ENCODE measurements around the gene CD300E. TPM values are rescaled to one million over a fixed set of nuclear protein-coding genes. Genes with fewer than 3 reads are reported as not detected.

Gene CD300E
- total and polyA plus RNA-seq, 2 donors (not counting 1 experiment from before 2014, with no cell fraction given): 0.10 to 0.92 TPM

DNA sequence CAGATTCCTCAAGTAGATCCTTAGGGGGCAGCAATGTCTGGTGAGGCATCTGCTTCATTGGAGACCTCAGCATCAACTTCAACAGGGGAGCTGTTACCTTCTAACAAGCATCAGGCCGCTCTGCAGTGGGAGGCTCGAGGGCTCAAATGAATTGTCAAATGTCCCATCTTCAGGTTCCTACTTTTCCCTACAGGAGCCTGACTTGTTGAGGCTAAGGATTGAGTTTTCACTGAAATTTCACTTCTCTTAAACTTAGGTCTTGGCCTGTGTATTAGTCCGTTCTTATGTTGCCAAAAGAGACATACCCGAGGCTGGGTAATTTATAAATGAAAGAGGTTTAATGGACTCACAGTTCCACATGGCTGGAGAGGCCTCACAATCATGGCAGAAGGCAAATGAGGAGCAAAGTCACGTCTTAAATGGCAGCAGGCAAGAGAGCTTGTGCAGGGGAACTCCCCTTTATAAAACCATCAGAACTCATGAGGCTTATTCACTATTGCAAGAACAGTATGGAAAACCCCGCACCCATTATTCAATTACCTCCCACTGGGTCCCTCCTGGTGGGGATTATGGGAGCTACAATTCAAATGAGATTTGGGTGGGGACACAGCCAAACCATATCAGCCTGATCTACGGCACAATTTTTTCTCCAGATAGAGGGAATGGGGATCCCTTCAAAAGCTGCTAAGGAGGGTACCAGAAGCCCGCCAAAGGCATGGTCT, 26.3 kb downstream of the CD300E start:
- no peaks in the 10 kb centered on the region for H3K9me3 Mint-ChIP-seq (ENCODE audit: insufficient read depth)
- Histone ChIP-seq H3K27me3 (replicated peaks in 1 of 4; ENCODE audit: control extremely low read depth in 1 of 4, control insufficient read depth in 3 of 4, insufficient read depth in 4 of 4, low read length in 3 of 4) (peaks cover 0 to 2% (median 0%) of the 10 kb centered on the region in 4 experiments), H4K20me1 (ENCODE audit: control insufficient read depth, insufficient read depth, low read length, poor library complexity, severe bottlenecking) (no peaks in the 10 kb centered on the region), H3K9ac (ENCODE audit: low read length) (no peak overlapping the region), H3K4me2 (replicated peaks; ENCODE audit: low read depth, low read length, poor library complexity, severe bottlenecking) (no peak overlapping the region), H3K4me3 (ENCODE audit: control extremely low read depth in 1 of 5, extremely low read depth in 1 of 5, insufficient read depth in 1 of 5, low read depth in 2 of 5, low read length in 4 of 5) (no peak overlapping the region), H2AFZ (ENCODE audit: insufficient read depth, low read depth, low read length, poor library complexity, severe bottlenecking) (no peak overlapping the region), H3K79me2 (ENCODE audit: control insufficient read depth, insufficient read depth, low read length) (no peaks in the 10 kb centered on the region), H3K4me1 (ENCODE audit: control insufficient read depth in 2 of 2, insufficient read depth in 2 of 2, low read length in 2 of 2) (peaks cover 24 to 25% of the 10 kb centered on the region in 2 donors), H3K36me3 (replicated peaks in 1 of 2; ENCODE audit: control extremely low read depth in 1 of 2, control insufficient read depth in 1 of 2, extremely low read depth in 1 of 2, insufficient read depth in 2 of 2, low read length in 1 of 2) (no peaks in the 10 kb centered on the region), H3K9me3 (ENCODE audit: control extremely low read depth in 1 of 3, control insufficient read depth in 2 of 3, insufficient read depth in 1 of 3, low read length in 2 of 3) (peaks cover 0 to 10% (median 4%) of the 10 kb centered on the region in 3 donors), H3K27ac (ENCODE audit: low read length in 2 of 2) (no peak overlapping the region)
- WGBS (ENCODE audit: insufficient coverage): 66% methylated on average over 2 of the region's 8 CpGs
- ATAC-seq (ENCODE audit: low read depth): no peak
- intact Hi-C loops (cut with micrococcal nuclease): no loop called here
- TF ChIP-seq, protein P1, sequence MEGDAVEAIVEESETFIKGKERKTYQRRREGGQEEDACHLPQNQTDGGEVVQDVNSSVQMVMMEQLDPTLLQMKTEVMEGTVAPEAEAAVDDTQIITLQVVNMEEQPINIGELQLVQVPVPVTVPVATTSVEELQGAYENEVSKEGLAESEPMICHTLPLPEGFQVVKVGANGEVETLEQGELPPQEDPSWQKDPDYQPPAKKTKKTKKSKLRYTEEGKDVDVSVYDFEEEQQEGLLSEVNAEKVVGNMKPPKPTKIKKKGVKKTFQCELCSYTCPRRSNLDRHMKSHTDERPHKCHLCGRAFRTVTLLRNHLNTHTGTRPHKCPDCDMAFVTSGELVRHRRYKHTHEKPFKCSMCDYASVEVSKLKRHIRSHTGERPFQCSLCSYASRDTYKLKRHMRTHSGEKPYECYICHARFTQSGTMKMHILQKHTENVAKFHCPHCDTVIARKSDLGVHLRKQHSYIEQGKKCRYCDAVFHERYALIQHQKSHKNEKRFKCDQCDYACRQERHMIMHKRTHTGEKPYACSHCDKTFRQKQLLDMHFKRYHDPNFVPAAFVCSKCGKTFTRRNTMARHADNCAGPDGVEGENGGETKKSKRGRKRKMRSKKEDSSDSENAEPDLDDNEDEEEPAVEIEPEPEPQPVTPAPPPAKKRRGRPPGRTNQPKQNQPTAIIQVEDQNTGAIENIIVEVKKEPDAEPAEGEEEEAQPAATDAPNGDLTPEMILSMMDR (IDR thresholded peaks at IDR 0.05): no peak
- TF ChIP-seq EZH2 (IDR thresholded peaks at IDR 0.05; ENCODE audit: borderline replicate concordance, insufficient read depth, low read depth, low read length, poor library complexity, severe bottlenecking): no peak
- no peak overlapping the region for H3K4me3 Mint-ChIP-seq
- peaks cover 31% of the 10 kb centered on the region for H3K4me1 Mint-ChIP-seq
- POLR2A ChIA-PET: no interaction called here
- CTCF ChIA-PET: interaction anchor here (0.6 kb wide), 1 partner anchor 156 kb away, joined by 3 read pairs; no protein-coding TSS in a partner anchor
- peaks cover 4% of the 10 kb centered on the region for H3K27me3 Mint-ChIP-seq
- DNase-seq: no peak
- no peak overlapping the region for H3K27ac Mint-ChIP-seq

DNA sequence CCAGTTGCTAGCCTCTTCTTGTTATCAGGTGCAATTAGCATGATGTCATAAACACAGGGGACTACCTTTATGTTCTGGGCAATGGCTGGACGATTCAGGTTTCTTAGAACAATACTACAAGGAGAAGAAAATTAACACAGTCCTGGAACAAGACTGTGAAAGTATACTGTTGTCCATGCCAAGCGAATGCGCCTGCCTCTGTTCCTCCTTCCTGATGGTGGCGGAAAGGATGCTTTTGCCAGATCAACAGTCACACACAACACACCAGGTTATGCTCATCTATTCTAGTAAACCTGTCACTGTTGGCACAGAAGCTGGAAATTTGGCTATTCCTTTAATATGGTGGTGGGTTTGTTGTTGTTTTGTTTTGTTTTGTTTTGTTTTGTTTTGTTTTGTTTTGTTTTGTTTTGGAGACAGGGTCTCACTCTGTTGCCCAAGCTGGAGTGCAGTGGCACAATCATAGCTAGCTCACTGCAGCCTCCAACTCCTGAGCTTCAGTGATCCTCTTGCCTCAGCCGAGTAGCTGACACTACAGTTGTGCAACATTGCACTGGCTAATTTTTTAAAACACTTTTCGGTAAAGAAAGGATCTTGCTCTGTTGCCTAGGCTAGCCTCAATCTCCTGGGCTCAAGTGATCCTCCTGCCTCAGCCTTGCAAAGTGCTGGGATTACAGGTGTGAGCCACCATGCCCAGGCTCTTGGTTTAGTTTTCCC, 28.3 kb downstream of the CD300E start:
- Mint-ChIP-seq H3K27me3 (peaks cover 5% of the 10 kb centered on the region), H3K9me3 (ENCODE audit: insufficient read depth) (no peaks in the 10 kb centered on the region), H3K4me1 (peaks cover 35% of the 10 kb centered on the region), H3K4me3 (no peak overlapping the region), H3K27ac (no peak overlapping the region)
- intact Hi-C loops (cut with micrococcal nuclease): no loop called here
- Histone ChIP-seq H3K4me2 (replicated peaks; ENCODE audit: low read depth, low read length, poor library complexity, severe bottlenecking) (no peak overlapping the region), H3K27me3 (replicated peaks in 1 of 4; ENCODE audit: control extremely low read depth in 1 of 4, control insufficient read depth in 3 of 4, insufficient read depth in 4 of 4, low read length in 3 of 4) (peaks cover 0 to 2% (median 0%) of the 10 kb centered on the region in 4 experiments), H3K79me2 (ENCODE audit: control insufficient read depth, insufficient read depth, low read length) (no peaks in the 10 kb centered on the region), H2AFZ (ENCODE audit: insufficient read depth, low read depth, low read length, poor library complexity, severe bottlenecking) (no peak overlapping the region), H3K9me3 (ENCODE audit: control extremely low read depth in 1 of 3, control insufficient read depth in 2 of 3, insufficient read depth in 1 of 3, low read length in 2 of 3) (peaks cover 2 to 10% (median 4%) of the 10 kb centered on the region in 3 donors), H3K27ac (ENCODE audit: low read length in 2 of 2) (no peak overlapping the region), H4K20me1 (ENCODE audit: control insufficient read depth, insufficient read depth, low read length, poor library complexity, severe bottlenecking) (no peaks in the 10 kb centered on the region), H3K4me3 (ENCODE audit: control extremely low read depth in 1 of 5, extremely low read depth in 1 of 5, insufficient read depth in 1 of 5, low read depth in 2 of 5, low read length in 4 of 5) (no peak overlapping the region), H3K9ac (ENCODE audit: low read length) (no peak overlapping the region), H3K4me1 (ENCODE audit: control insufficient read depth in 2 of 2, insufficient read depth in 2 of 2, low read length in 2 of 2) (peaks cover 27 to 29% of the 10 kb centered on the region in 2 donors), H3K36me3 (replicated peaks in 1 of 2; ENCODE audit: control extremely low read depth in 1 of 2, control insufficient read depth in 1 of 2, extremely low read depth in 1 of 2, insufficient read depth in 2 of 2, low read length in 1 of 2) (no peaks in the 10 kb centered on the region)
- DNase-seq (no peak), ATAC-seq (ENCODE audit: low read depth) (no peak)
- ChIA-PET POLR2A (interaction anchor here (0.7 kb wide), 1 partner anchor 17 kb away, joined by 3 read pairs; no protein-coding TSS in a partner anchor), CTCF (no interaction called here)
- no peak for TF ChIP-seq EZH2 (IDR thresholded peaks at IDR 0.05; ENCODE audit: borderline replicate concordance, insufficient read depth, low read depth, low read length, poor library complexity, severe bottlenecking)
- TF ChIP-seq, protein P1 (IDR thresholded peaks at IDR 0.05): no peak
- WGBS (ENCODE audit: insufficient coverage): 75% methylated on average over 4 of the region's 6 CpGs

All from B cell (primary cell).